ENCODE data around the gene MASP1. TPM values are rescaled to one million over a fixed set of nuclear protein-coding genes. Genes with fewer than 3 reads are reported as not detected.
A peak's percentile ranks its signal among the peaks of the same experiment; 100 is the strongest.

Gene MASP1
- total and polyA plus RNA-seq, 2 of the 4 experiments (the other 2 are of a cell fraction), result 13.1 to 16.2 TPM

GRCh38 chr3:187261541-187261969, 30.0 kb downstream of the MASP1 start:
- Histone ChIP-seq H3K4ac (ENCODE audit: low read depth, low read length) (peak overlapping the region; percentile 85; the same call in 1 of the 2 replicates), H2BK5ac (ENCODE audit: low read depth, low read length, poor library complexity, severe bottlenecking) (peak overlapping the region; percentile 98), H4K8ac (ENCODE audit: low read depth in 2 of 2, low read length in 2 of 2) (peak overlapping the region in 1 of 2 experiments; percentile 68; a peak in 1 of 4 replicates), H3K4me2 (ENCODE audit: low read depth, low read length) (no peak overlapping the region), H3K56ac (ENCODE audit: extremely low read depth, insufficient read depth, low read length) (no peak overlapping the region), H2AK5ac (ENCODE audit: low read depth, low read length) (0 out of 2 replicates have a peak overlapping the region, but pooled peaks have one; percentile 95), H2BK15ac (ENCODE audit: low read depth, low read length) (peak overlapping the region; percentile 39; the same call in 1 of the 3 replicates), H3K14ac (replicated peaks; ENCODE audit: low read depth, low read length) (no peak overlapping the region), H3K9me3 (ENCODE audit: control insufficient read depth, insufficient read depth, low read length) (peaks cover 6% of the 10 kb centered on the region), H3K18ac (ENCODE audit: low read depth, low read length) (peak overlapping the region; percentile 94; the same call in 1 of the 2 replicates), H4K91ac (ENCODE audit: insufficient read depth, low read depth, low read length) (peak overlapping the region; percentile 68; the same call in 1 of the 2 replicates), H3K79me1 (ENCODE audit: low read depth in 1 of 2, low read length in 2 of 2) (no peaks in the 10 kb centered on the region), H3K4me3 (ENCODE audit: insufficient read depth, low read depth, low read length) (no peak overlapping the region), H3K36me3 (ENCODE audit: control insufficient read depth, insufficient read depth, low read length) (peaks cover 14% of the 10 kb centered on the region), H3K27ac (ENCODE audit: insufficient read depth, low read length) (0 out of 2 replicates have a peak overlapping the region, but pooled peaks have one; percentile 57), H3K9me1 (ENCODE audit: insufficient read depth, low read length) (peaks cover 3% of the 10 kb centered on the region; the same call in 1 of the 2 replicates), H3K9ac (ENCODE audit: low read depth, low read length) (no peak overlapping the region), H3K27me3 (ENCODE audit: control insufficient read depth, insufficient read depth, low read length) (no peaks in the 10 kb centered on the region), H2BK120ac (ENCODE audit: low read depth, low read length) (peak overlapping the region; percentile 82), H2AFZ (replicated peaks; ENCODE audit: low read length, poor library complexity) (no peak overlapping the region), H2AK9ac (replicated peaks; ENCODE audit: low read depth, low read length, poor library complexity) (no peak overlapping the region), H4K5ac (ENCODE audit: low read depth, low read length) (peak overlapping the region; percentile 89; the same call in 1 of the 2 replicates), H3K23ac (ENCODE audit: low read depth, low read length) (no peak overlapping the region), H2BK20ac (ENCODE audit: low read depth, low read length) (peak overlapping the region; percentile 84; the same call in 1 of the 2 replicates), H3K4me1 (ENCODE audit: control insufficient read depth, insufficient read depth, low read length) (peaks cover 17% of the 10 kb centered on the region), H4K20me1 (ENCODE audit: insufficient read depth, low read length) (no peaks in the 10 kb centered on the region)
- WGBS, 2 experiments (ENCODE audit: extremely low coverage in 2 of 2, insufficient read length in 1 of 2), result no CpG with 5 or more reads among the region's 3 CpGs
- ChIA-PET POLR2A (ENCODE audit: unreplicated experiment) (no interaction called here), CTCF (no interaction called here)
- BruUV-seq (replicated peaks), result no TSS peak
- dilution Hi-C loops (cut with HindIII; ENCODE audit: low sequenced_read_pairs, unreplicated experiment), result no loop called here
- ATAC-seq (ENCODE audit: low read depth) (peak; percentile 18; the same call in 1 of the 2 replicates), DNase-seq (peak; percentile 94)
- in situ Hi-C loops (cut with MboI; ENCODE audit: low sequenced_read_pairs), result no loop called here
- TF ChIP-seq MAZ (IDR thresholded peaks at IDR 0.05; ENCODE audit: borderline replicate concordance, low read depth, low read length) (no peak), RCOR1 (IDR thresholded peaks at IDR 0.05; ENCODE audit: insufficient replicate concordance, low read length) (peak; percentile 56), POLR2A (IDR thresholded peaks at IDR 0.05; ENCODE audit: low read depth, low read length) (no peak), MXI1 (IDR thresholded peaks at IDR 0.05; ENCODE audit: borderline replicate concordance, low read depth, low read length) (no peak), USF2 (IDR thresholded peaks at IDR 0.05; ENCODE audit: low read depth, low read length) (no peak), BHLHE40 (IDR thresholded peaks at IDR 0.05; ENCODE audit: low read depth, low read length) (no peak), ELK1 (IDR thresholded peaks at IDR 0.05; ENCODE audit: borderline replicate concordance, low read depth, low read length) (no peak), CEBPB (IDR thresholded peaks at IDR 0.05; ENCODE audit: low read depth, low read length) (peak; percentile 88), RAD21 (IDR thresholded peaks at IDR 0.05; ENCODE audit: low read length) (no peak), RFX5 (IDR thresholded peaks at IDR 0.05; ENCODE audit: low read depth, low read length) (no peak), MAFK (IDR thresholded peaks at IDR 0.05; ENCODE audit: low read depth, low read length) (peak; percentile 94), NFE2L2 (IDR thresholded peaks at IDR 0.05; ENCODE audit: low read depth, low read length) (peak; percentile 99), CHD1 (IDR thresholded peaks at IDR 0.05; ENCODE audit: low read depth, low read length) (no peak), SMC3 (IDR thresholded peaks at IDR 0.05; ENCODE audit: low read depth, low read length) (no peak), FOS (IDR thresholded peaks at IDR 0.05; ENCODE audit: low read depth, low read length) (peak; percentile 48; the same call in 1 of the 2 replicates)
- TF ChIP-seq, protein P1, sequence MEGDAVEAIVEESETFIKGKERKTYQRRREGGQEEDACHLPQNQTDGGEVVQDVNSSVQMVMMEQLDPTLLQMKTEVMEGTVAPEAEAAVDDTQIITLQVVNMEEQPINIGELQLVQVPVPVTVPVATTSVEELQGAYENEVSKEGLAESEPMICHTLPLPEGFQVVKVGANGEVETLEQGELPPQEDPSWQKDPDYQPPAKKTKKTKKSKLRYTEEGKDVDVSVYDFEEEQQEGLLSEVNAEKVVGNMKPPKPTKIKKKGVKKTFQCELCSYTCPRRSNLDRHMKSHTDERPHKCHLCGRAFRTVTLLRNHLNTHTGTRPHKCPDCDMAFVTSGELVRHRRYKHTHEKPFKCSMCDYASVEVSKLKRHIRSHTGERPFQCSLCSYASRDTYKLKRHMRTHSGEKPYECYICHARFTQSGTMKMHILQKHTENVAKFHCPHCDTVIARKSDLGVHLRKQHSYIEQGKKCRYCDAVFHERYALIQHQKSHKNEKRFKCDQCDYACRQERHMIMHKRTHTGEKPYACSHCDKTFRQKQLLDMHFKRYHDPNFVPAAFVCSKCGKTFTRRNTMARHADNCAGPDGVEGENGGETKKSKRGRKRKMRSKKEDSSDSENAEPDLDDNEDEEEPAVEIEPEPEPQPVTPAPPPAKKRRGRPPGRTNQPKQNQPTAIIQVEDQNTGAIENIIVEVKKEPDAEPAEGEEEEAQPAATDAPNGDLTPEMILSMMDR (conservative IDR thresholded peaks at IDR 0.05; ENCODE audit: low read depth, low read length), result no peak
- intact Hi-C loops (cut with micrococcal nuclease), result no loop called here

Data from IMR-90 (cell line).